ENCODE results near the gene TEX51.

DNA sequence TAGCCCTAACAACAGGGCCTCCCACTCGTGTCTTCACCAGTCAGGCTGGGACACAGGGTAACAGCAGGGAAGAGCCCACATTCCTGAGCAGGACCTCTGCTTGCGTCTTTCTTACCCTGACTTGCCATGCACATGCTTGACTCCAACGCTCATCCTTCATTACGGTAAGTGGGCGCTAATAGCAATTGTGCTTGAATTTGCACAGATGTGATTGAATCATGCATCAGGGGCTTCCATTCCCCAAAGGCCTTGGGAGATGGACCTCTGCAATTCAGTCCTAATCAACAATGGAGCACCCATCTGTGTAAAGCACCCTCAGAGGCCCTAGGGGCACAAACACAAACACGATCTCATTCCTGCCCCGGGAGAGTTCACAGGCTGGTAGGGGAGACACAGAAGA, 13.5 kb downstream of the TEX51 start:
- TF ChIP-seq, protein P1, sequence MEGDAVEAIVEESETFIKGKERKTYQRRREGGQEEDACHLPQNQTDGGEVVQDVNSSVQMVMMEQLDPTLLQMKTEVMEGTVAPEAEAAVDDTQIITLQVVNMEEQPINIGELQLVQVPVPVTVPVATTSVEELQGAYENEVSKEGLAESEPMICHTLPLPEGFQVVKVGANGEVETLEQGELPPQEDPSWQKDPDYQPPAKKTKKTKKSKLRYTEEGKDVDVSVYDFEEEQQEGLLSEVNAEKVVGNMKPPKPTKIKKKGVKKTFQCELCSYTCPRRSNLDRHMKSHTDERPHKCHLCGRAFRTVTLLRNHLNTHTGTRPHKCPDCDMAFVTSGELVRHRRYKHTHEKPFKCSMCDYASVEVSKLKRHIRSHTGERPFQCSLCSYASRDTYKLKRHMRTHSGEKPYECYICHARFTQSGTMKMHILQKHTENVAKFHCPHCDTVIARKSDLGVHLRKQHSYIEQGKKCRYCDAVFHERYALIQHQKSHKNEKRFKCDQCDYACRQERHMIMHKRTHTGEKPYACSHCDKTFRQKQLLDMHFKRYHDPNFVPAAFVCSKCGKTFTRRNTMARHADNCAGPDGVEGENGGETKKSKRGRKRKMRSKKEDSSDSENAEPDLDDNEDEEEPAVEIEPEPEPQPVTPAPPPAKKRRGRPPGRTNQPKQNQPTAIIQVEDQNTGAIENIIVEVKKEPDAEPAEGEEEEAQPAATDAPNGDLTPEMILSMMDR (IDR thresholded peaks at IDR 0.05) = no peak
- TF ChIP-seq POLR2A (IDR thresholded peaks at IDR 0.05) = no peak

Measured in right lobe of liver (tissue), 4 donors.